CD1c-positive myeloid dendritic cell (primary cell): Measurements from ENCODE around the gene TMEM59L.
A peak's percentile ranks its signal among the peaks of the same experiment; 100 is the strongest.
"Not testable (repeated sequence)": the region's sequence is repeated elsewhere in the genome, so short reads cannot be mapped to it uniquely, and the experiment has no call there.

Experiments
- DNase-seq: peaks from one replicate; pipeline ENCODE4 v3.0.0-alpha.2; 2016; ENCODE audit errors: extremely low spot score

Gene TMEM59L

DNA sequence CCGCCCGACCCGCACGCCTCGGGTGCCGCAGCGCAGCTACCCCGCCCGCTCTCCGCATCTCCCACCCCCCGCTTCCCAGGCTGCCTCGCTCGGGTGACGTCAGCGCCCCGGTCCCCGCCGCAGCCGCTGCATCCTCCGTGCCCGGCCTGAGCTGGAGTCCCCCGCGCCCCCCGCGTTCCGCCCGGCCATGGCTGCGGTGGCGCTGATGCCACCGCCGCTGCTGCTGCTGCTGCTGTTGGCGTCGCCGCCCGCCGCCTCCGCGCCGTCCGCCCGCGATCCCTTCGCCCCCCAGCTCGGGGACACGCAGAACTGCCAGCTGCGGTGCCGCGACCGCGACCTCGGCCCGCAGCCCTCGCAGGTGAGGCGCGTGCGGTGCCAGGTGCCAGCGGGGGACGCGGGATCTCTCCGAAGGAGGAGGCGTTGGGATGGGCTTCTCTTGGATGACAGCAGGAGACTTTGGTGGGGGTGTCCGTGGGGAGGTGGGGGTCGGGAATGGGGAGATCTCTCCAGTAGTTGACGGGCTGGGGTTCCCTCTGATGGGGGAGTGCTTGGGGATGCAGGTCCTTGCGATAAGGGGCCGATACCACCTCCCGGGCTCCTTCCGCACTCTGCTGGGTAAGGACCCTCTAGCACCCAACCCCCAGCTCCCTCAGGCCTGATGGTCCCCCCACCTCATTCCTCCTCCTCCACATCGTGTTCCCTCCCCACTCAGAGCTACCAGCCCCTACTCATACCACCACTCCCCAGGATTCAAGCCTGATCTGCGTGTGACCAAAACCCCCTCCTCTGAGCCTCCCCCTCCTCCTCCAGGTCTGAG, at the start of gene TMEM59L:
Gene TMEM59L, plus strand, starts transcription at position 99 of the 817 bp plus-strand sequence. Its CDS starts 89 bp downstream, at position 188.
- DNase-seq = no peak

DNA sequence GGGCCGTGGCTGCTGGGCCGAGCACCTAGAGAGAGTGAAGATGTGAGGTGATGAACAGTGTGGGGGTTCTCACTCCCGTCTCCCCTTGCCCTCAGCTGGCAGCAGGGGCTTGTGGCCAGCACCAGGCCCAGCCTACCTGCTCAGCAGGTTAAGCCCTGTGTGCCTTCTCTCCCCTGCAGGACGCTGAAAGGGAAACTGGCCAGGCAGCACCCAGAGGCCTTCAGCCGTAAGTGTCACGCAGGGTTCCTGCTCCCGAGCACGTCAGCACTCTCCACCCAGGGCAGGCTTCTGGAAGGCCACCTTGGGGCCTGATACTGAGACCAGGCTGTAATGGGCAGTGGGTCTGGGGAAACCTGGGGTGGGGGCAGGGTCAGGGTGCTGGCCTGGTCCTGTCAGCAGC, 45.7 kb upstream of the TMEM59L start:
- DNase-seq = no peak

DNA sequence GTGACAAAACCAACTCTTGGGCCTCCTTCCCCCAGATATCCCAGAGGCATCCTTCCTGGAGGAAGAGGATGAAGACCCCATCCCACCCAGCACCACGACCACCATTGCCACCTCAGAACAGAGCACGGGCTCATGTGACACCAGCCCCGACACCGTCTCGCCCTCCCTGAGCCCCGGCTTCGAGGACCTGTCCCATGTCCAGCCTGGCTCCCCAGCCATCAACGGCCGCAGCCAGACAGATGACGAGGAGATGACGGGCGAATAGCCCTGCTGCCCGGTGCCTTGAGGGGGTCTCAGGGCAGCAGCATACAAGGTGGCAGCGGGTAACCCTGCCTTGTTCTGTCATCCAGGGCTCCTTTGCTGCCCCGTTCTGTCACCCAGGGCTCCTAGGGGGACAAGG, 44.3 kb upstream of the TMEM59L start:
- DNase-seq = no peak

DNA sequence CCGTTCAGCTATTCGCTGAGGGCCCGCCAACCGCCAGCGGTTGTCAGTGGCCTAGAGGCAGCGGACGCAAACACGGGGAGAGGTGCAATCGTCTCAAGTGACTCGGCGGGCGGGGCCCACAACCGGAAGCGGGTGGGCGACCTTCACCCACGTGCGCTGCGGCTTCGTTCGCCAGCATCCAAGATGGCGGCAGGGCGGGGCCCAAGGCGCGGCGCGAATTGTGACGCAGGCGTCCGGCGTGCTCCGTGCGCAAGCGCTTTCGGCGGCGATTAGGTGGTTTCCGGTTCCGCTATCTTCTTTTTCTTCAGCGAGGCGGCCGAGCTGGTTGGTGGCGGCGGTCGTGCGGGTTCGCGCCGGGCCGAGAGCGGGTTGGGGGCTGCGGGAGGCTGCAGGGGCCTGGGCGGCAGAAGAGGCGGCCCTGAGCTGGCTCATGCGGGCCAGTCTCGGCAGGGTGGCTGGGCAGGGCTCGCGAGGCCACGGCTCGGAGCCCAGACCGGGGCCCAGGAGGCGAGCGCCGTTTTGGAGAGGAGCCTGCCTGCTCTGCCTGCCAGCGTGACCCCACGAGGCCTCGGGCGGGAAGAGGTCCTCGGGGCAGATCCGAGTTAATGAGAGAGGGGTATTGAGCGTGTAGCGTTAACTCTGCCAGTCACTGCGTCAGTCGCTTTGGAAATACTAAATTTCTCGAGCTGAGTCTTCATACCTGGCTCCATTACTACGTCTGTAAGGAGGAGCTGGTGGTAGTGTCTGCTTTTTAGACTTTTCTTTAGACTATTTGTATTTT, 40.9 kb upstream of the TMEM59L start, which contains the start of gene UBA52:
Gene UBA52, plus strand, starts transcription at position 294 of the 781 bp plus-strand sequence. CDS start 1,444 bp downstream, outside the sequence.
- peak; percentile 100 for DNase-seq

DNA sequence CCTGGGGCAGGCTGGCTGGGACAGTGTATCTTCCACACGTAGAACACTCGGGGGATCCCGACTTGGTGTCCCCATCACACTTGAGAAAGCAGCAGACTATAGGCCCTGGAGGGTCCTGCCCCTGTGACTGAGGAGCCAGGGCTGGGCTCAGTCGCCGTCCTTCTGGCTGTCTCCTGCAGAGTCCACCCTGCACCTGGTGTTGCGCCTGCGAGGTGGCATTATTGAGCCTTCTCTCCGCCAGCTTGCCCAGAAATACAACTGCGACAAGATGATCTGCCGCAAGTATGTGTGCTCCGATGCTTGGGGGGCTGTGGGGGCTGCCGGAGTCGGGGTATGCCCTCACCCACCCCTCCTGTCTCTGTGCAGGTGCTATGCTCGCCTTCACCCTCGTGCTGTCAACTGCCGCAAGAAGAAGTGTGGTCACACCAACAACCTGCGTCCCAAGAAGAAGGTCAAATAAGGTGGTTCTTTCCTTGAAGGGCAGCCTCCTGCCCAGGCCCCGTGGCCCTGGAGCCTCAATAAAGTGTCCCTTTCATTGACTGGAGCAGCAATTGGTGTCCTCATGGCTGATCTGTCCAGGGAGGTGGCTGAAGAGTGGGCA, 37.9 kb upstream of the TMEM59L start:
- DNase-seq = no peak

DNA sequence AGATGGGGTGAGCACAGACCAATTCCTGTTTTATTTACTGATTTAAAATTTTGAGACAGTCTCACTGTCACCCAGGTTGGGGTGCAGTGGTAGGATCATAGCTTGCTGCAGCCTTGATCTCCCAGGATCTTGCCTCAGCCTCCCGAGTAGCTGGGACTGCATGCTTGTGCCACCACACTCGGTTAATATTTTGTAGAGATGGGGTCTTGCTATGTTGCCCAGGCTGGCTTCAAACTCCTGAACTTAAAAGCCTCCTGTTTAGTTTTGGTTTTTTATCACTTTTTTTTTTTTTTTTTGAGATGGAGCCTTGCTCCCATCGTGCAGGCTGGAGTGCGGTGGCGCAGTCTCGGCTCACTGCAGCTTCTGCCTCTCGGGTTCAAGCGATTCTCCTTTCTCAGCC, 36.3 kb upstream of the TMEM59L start:
- DNase-seq = no peak

DNA sequence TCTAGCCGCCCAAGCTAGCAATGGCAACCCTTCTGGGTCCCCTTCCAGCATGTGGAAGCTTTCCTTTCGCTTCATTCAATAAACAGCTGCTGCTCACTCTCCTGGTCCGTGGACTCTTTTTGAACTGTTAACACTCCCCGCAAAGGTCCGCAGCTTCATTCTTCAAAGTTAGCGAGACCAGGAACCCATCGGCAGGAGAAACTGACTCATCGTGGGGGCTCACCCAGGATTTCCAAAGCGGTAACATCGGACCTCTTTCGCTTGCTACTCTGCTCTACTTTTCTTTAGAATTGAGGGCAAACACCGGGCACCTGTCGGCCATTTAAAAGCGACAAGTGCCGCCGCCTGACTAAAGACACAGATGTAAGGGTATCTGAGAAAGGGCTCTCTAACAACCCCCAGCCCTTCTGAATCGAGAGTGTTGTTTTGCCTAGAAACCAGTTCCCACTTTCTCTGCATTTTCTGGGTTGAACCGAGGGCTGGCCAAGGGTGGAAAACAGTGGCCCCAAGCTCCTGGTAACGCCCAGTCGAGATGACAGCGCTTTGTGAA, 35.2 kb upstream of the TMEM59L start:
- no peak for DNase-seq

DNA sequence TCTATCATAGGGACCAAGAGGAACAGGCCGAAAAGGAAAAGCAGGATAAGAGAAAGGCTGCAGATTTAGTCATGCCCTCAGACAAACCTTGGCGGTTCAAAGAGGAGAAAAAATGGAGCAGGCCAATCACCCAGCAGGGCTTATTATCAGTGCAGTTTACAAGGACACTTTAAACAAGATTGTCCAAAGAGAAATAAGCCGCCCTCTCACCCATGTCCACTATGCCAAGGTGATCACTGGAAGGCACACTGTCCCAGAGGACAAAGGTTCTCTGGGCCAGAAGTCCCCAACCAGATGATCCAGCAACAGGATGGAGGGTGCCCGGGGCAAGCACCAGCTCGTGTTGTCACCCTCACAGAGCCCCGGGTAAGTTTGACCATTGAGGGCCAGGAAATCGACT, 32.4 kb upstream of the TMEM59L start:
- DNase-seq = no peak

DNA sequence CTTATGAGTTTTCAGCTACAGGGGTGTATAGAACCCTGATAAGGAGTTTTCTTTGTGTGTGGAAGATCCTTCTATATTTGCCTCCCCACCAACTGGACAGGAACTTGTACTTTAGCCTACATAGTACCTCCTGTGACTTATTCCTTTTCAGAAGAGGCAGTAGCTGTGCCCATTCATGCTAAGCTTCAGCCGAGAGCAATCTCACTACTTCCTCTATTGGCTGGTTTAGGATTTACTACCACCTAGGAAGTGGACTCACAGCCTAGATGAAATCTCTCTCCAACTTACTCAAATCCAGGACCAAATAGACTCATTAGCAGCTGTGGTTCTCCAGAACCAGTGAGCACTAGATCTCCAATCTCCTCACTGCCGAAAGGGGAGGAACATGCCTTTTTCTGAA, 26.4 kb upstream of the TMEM59L start:
- peak; percentile 79 for DNase-seq

DNA sequence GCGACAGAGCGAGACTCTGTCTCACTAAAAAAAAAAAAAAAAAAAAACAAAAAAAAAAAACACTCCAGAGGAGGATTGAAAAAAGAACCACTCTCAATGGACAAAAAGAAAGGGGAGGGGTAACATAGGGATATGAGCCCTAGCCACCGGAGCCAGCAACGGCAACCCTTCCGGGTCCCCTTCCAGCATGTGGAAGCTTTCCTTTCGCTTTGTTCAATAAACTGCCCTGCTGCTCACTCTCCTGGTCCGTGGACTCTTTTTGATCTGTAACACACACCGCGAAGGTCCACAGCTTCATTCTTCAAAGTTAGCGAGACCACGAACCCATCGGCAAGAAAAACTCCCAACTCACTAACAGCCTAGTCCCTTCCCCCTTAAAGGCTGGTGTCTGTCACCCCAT, 25.1 kb upstream of the TMEM59L start:
- DNase-seq = no peak

DNA sequence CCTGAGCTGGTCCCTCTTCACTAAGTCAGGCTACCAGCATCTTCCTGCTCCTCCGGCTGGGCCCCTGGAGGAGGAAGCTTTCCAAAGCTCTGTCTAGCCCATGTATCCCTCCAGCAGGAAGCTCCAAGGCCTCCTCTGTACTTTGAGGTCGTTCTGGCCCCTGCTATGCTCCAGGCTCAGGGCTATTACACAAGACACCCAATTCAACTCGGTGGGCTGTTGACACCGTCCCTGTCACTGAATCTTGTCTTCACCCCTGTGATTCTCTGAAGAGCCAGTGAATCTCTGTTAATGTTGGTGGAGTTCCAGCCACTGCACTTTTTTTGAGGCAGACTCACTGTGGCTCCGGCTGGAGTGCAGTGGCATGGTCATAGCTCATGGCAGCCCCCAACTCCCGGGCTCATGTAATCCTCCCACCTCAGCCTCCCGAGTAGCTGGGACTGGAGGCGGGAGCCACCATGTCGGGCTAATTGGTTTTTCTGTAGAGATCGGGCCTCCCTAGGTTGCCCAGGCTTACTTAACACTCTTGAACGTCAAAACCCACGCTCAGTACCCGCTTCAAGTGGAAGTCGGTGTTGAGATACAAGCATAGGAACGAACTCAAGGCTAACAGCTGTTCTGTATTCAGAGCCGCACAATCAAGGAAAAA, 24.6 kb upstream of the TMEM59L start:
- no peak for DNase-seq

DNA sequence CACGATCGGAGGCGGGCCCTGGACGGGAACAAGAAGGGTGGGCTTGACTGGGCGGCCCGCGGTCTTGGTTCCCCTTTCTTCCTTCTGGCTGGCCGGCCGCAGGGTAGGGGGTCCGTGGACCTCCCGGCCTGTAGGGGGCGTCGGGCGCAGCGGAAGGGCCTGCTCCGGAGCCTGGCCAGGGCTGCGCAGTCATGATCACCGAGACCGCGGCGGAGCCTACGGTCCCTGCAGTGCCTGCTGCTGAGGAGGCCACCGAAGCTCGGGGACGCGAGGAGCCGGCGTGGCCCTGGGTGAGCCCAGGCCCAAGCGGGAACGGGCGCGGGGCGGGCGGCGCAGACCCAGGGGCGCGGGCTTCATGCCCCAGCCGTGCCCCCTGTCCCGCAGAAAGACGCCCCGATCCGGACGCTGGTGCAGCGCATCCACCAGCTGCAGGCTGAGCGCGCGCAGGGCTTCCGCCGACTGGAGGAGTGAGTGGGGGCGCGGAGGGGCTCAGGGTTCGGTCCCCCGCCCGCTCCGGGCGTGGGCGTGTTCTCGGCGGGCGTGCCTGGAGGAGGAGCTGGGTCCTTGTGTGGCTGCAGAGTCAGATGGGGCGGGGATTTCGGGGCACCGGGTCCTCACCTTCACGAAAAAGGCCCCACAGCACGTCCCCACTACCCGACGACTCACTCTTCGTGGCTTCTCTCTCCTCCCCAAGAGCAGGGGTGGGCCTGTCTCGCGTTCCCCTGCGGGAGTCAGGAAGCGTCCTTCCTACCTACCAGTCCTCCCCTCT, 23.9 kb upstream of the TMEM59L start, which contains the start of gene REX1BD:
Gene REX1BD, plus strand, starts transcription at position 188 of the 769 bp plus-strand sequence. Its CDS starts 4 bp downstream, at position 192.
- peak; percentile 79 for DNase-seq

DNA sequence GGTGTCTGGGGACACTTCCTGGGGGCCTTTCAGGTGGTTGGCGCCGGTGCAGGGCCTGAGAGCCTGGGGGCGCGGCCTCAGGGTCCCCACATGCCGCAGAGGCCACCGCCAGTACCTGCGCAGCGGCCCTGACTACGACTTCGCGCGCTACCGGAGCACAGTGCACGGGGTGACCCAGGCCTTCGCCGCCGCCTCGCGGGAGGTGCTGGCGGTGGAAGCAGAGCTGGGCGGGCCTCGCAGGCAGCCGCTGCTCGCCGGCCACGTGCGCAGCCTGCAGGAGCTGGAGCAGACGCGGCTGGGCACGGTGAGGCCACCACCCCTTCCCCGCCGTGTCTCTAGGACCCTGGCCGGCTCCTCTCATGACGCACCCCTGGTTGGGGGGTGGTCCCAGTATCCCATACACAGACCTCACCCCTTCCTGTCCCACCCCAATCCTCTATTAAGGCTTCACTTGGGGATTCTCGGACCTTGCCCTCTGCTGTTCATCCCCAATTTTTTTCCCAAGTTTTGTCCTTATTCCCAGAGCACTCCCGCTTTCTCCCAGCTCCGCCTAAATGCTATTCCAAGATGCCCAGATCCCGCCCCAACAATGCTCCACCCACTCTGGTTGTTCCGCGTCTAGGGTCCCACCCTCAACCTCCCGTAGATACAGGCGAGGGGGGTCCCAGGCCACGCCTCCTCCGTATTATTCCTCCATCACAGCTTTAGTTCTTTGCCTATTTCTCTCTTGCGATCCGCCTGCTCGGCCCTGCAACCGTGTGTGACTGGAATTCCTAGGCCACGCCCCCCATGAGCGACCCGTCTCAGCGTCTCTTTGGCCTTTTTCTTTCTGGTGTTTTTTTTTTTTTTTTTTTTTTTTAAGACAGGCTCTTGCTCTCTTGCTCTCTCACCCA, 23.0 kb upstream of the TMEM59L start:
- DNase-seq = peak; percentile 74

DNA sequence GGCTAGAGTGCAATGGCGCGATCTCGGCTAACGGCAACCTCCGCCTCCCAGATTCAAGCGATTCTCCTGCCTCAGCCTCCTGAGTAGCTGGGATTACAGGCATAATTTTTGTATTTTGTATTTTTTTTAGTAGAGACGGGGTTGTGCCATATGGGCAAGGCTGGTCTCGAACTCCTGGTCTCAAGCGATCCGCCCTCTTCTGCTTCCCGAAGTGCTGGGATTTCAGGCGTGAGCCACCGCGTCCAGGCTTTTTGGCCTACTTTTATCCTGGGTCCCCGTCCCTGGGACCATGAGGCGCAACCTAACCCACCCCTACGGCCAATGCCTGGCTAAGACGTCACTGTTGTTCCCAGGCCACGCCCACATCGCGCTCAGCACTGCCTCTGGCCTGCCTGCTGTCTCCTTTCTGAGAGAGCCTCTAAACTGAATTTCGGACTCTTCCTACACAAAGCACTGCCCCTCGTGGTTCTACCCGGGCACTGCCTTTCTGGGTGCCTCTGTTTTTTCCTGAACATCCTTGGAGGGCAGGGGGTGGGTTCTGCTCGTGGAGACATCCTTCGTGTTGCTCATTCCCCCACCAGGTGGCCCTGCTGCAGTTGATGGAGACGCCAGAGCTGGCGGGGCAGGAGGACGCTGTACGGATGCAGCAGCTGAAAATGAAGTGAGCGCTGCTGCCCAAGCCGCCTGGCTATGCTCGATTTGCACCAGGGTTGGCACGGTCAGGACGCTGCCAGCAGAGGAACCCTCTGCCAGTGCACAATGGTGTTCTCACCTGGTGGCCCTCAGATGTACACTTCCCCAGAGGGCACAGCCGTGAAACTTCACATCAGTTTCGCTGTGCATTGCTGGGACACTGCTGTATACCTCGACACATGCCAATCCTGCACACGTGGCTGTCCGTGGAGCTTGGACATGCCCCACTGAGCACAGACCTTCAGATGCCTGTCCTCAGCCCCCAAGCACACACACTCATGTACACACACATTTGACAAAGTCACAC, 22.1 kb upstream of the TMEM59L start:
- peak; percentile 10 for DNase-seq

DNA sequence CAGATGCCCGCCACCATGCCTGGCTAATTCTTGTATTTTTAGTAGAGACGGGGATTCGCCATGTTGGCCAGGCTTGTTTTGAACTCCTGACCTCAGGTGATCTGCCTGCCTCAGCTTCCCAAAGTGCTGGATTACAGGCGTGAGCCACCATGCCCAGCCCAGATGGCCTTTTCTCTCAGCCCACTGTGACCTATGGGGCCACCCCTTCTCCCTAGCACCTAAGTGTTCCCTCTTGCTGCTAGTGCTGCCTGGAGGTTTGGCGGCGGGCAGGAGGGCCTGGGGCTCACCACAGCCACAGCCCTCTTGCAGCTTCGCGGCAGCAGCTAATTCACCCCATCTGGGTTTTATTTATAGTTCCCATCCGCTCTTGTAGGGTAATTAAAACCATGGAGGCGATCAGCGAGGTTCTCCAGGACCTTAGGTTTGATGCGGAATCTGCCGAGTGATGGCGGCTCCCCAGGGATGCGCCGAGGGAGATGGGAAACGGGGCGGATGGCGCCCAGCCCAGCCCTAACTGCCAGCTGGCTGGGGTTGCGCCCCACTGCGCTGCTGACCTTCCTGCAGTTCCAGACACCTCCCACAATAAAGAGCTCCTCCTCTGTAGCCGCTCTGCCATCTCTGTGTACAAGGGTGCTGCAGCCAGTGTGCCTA, 20.8 kb upstream of the TMEM59L start:
- DNase-seq = no peak

DNA sequence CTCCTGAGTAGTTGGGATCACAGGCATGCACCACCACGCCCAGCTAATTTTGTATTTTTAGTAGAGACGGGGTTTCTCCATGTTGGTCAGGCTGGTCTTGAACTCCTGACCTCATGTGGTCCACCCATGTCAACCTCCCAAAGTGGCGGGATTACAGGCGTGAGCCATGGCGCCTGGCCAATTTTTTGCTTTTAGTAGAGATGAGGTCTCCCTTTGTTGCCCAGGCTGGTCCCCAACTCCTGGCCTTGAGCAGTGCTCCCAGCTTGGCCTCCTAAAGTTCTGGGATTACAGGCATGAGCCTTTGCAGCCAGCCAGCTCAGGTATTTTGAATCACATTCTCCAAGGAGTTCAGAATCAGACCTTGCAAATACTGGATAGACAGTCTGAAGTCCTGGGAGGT, 19.9 kb upstream of the TMEM59L start:
- DNase-seq = not testable (repeated sequence)

DNA sequence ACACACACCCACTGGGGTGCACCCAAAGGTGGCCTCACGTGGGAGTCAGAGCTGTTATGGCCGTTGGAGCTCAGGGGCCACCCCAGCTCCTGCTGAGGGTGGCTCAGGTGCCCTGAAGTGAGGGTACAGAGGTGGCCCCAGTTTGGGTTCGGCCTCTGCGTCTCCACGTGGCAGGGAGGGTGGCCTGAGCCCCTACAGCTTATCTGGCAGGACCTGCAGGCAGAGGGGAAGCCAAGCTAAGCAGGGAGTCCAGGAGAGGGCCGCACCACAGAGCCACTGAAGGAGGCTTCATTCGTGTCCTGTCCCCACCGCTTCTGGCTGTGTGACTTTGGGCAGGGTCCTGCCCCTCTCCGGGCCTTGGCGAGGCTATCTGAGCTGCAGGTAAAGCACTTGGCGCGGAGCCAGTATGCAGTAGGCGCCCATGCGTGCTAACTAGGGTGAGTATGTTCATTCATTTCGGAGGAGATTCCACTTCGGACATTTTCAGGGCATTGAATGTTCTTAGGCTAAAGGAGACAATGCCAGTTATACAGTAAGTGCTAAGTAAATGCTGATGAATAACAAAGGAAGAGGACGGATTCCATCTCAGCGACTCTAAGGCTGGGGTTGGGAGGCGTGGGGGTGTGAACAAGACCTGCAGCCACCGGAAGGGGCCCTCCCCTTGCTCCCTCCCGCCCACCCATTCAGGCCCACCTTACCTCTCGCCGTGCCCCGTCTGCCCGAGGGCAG, 19.1 kb upstream of the TMEM59L start:
- no peak for DNase-seq
